HPDE6-E6E7 (cell line): ENCODE data around the gene DDX25.
"Not testable (repeated sequence)": the region's sequence is repeated elsewhere in the genome, so short reads cannot be mapped to it uniquely, and the experiment has no call there.

Experiments
- DNase-seq: peaks from one replicate; pipeline ENCODE4 v3.0.0; 2011; ENCODE audit warnings: missing footprints; ENCODE audit errors: extremely low spot score

Gene DDX25

GRCh38 chr11:125904678-125905077, 370 bp downstream of the DDX25 start:
- DNase-seq, result no peak

- no peak for DNase-seq
These were observed 6.0 kb downstream of the DDX25 start for GRCh38 chr11:125910226-125910849.

GRCh38 chr11:125914601-125915000, 10.3 kb downstream of the DDX25 start:
- not testable (repeated sequence) for DNase-seq

GRCh38 chr11:125916683-125917347, 12.5 kb downstream of the DDX25 start:
- no peak for DNase-seq

- DNase-seq, result no peak
These were observed 14.0 kb downstream of the DDX25 start for GRCh38 chr11:125918140-125918840.

- DNase-seq, result no peak
These were observed 16.7 kb downstream of the DDX25 start for GRCh38 chr11:125921042-125921441.

- DNase-seq, result no peak
These were observed 17.8 kb downstream of the DDX25 start for GRCh38 chr11:125922156-125922555.

- DNase-seq, result peak; percentile 67
These were observed 18.8 kb downstream of the DDX25 start for GRCh38 chr11:125923012-125923579.

GRCh38 chr11:125923633-125924032, 19.3 kb downstream of the DDX25 start:
- DNase-seq, result no peak

- DNase-seq, result no peak
These were observed 20.2 kb downstream of the DDX25 start for GRCh38 chr11:125924384-125925007.

GRCh38 chr11:125925247-125925740, 21.0 kb downstream of the DDX25 start:
- DNase-seq, result no peak

GRCh38 chr11:125925804-125926203, 21.5 kb downstream of the DDX25 start:
- no peak for DNase-seq

- no peak for DNase-seq
These were observed 22.4 kb downstream of the DDX25 start for GRCh38 chr11:125926682-125927081.

- no peak for DNase-seq
These were observed 25.3 kb downstream of the DDX25 start for GRCh38 chr11:125929445-125930075.

- no peak for DNase-seq
These were observed 25.8 kb downstream of the DDX25 start for GRCh38 chr11:125930076-125930450.

GRCh38 chr11:125931116-125931515, 26.8 kb downstream of the DDX25 start:
- DNase-seq, result no peak

GRCh38 chr11:125931668-125932067, 27.4 kb downstream of the DDX25 start:
- no peak for DNase-seq

GRCh38 chr11:125932301-125932700, 28.0 kb downstream of the DDX25 start:
- no peak for DNase-seq

- no peak for DNase-seq
These were observed 28.9 kb downstream of the DDX25 start for GRCh38 chr11:125933030-125933813.

GRCh38 chr11:125934473-125934872, 30.2 kb downstream of the DDX25 start:
- no peak for DNase-seq

GRCh38 chr11:125935056-125935455, 30.7 kb downstream of the DDX25 start:
- no peak for DNase-seq
